K562 (cell line): ENCODE results near the gene ACYP2. TPM values are rescaled to one million over a fixed set of nuclear protein-coding genes. Genes with fewer than 3 reads are reported as not detected.

Experiments
- ATAC-seq: fragments of 200-7000 bp; cut with Tn5 transposase; 3 replicates; pipeline ENCODE4 v1.9.1; 2020; ENCODE audit warnings: moderate library complexity
- BruUV-seq: library from RNA; stranded (reverse); fragments of 400-500 nt; replicated peaks from 2 replicates; lab custom pipeline; 2021; lab: Mats Ljungman, UMichigan
- CTCF ChIA-PET: fragments of 300-600 bp; formaldehyde crosslinking; extraction: SDS; loops from one replicate; lab custom pipeline; 2021; ENCODE audit warnings: low intra/inter-chr PET ratio; lab: Yijun Ruan, JAX
- POLR2A ChIA-PET: fragments of 300-600, 350-650 bp; sonication (Branson Sonifier 250); formaldehyde crosslinking; extraction: SDS; loops from one replicate; lab custom pipeline; 2021; ENCODE audit warnings: antibody characterized with exemption, inconsistent platforms; lab: Yijun Ruan, JAX
- DNase-seq, 4 experiments: peaks; one replicate each; pipeline versions ENCODE4 v3.0.0 to v3.0.0-alpha.2; 2011 to 2018; ENCODE audit warnings: low spot score in 3 of 4, mixed read lengths in 3 of 4; ENCODE audit errors: extremely low read depth in 1 of 4
- FAIRE-seq: peaks from 2 replicates; lab custom pipeline; 2011; peaks lifted over from hg19 to GRCh38; lab: Jason Lieb, UNC
- H2AFZ ChIP-seq: 2 replicates; pipeline ENCODE4 v1.6.0; 2011; ENCODE audit warnings: low read depth, low read length, control low read depth, inconsistent platforms
- H3K27ac ChIP-seq: fragments of 200-600 bp; 3 replicates; pipeline ENCODE4 v1.8.0; 2011; ENCODE audit warnings: low read depth, mild to moderate bottlenecking, control low read depth, inconsistent platforms, low read length, moderate library complexity, mixed read lengths; ENCODE audit errors: extremely low read depth
- H3K27me3 ChIP-seq, 2 experiments: fragments of 300-600 bp in 1 of 2; 2 replicates in 1 of 2; 3 replicates in 1 of 2; pipeline versions ENCODE4 v1.6.0 to v1.8.0; 2011; ENCODE audit warnings: inconsistent platforms in 2 of 2, low read length in 2 of 2, mild to moderate bottlenecking in 1 of 2, mixed read lengths in 1 of 2, moderate library complexity in 1 of 2; ENCODE audit not compliant: control insufficient read depth in 2 of 2, insufficient read depth in 2 of 2
- H3K36me3 ChIP-seq: fragments of 300-600 bp; 3 replicates; pipeline ENCODE4 v1.8.0; 2011; ENCODE audit warnings: mild to moderate bottlenecking, low read length, inconsistent platforms; ENCODE audit not compliant: control insufficient read depth, insufficient read depth
- H3K4me1 ChIP-seq, 2 experiments: fragments of 200-600 bp in 1 of 2; replicated peaks in 1 of 2; 2 replicates in 1 of 2; 3 replicates in 1 of 2; pipeline versions ENCODE4 v1.5.1 to v1.8.0; 2011; ENCODE audit warnings: inconsistent platforms in 2 of 2, low read length in 2 of 2, mild to moderate bottlenecking in 1 of 2, mixed read lengths in 1 of 2, moderate library complexity in 1 of 2; ENCODE audit not compliant: control insufficient read depth in 2 of 2, insufficient read depth in 2 of 2
- H3K4me2 ChIP-seq: 2 replicates; pipeline ENCODE4 v1.6.1; 2011; ENCODE audit warnings: low read length, control low read depth, inconsistent platforms, mixed read lengths; ENCODE audit not compliant: insufficient read depth
- H3K4me3 ChIP-seq: fragments of 200-600 bp; sonication (generic), shearing (Covaris generic); 2 replicates; pipeline ENCODE4 v1.5.1; 2016; ENCODE audit warnings: control low read depth, inconsistent platforms
- H3K79me2 ChIP-seq: fragments of 200-600 bp; 3 replicates; pipeline ENCODE4 v1.8.0; 2011; ENCODE audit warnings: low read length, inconsistent platforms; ENCODE audit not compliant: control insufficient read depth, insufficient read depth
- H3K9ac ChIP-seq, 2 experiments: 2 replicates each; pipeline versions ENCODE4 v1.6.0 to v1.6.1; 2011; ENCODE audit warnings: low read depth in 2 of 2, low read length in 2 of 2, control low read depth in 1 of 2, inconsistent platforms in 1 of 2, mild to moderate bottlenecking in 1 of 2, mixed read lengths in 1 of 2; ENCODE audit not compliant: insufficient read depth in 1 of 2
- H3K9me1 ChIP-seq: one replicate; pipeline ENCODE4 v1.6.0; 2011; ENCODE audit warnings: inconsistent platforms, mild to moderate bottlenecking, low read length, moderate library complexity; ENCODE audit not compliant: control insufficient read depth, insufficient read depth
- H3K9me3 ChIP-seq: replicated peaks from 2 replicates; pipeline ENCODE4 v1.5.1; 2011; ENCODE audit warnings: low read depth, low read length, inconsistent platforms; ENCODE audit not compliant: control insufficient read depth, insufficient read depth
- H4K20me1 ChIP-seq: replicated peaks from 2 replicates; pipeline ENCODE4 v1.6.1; 2011; ENCODE audit warnings: low read length, inconsistent platforms, mixed read lengths; ENCODE audit not compliant: control insufficient read depth, insufficient read depth
- ETV6 ChIP-seq, 3 experiments: fragments of 150-350 bp in 1 of 3; sonication (generic) in 1 of 3; formaldehyde crosslinking in 1 of 3; IDR thresholded peaks; 2 replicates each; pipeline versions ENCODE4 v1.6.1 to v1.8.0; 2014 to 2022; ENCODE audit warnings: borderline replicate concordance in 2 of 3, low read depth in 2 of 3, antibody characterized with exemption in 1 of 3, low read length in 1 of 3, mild to moderate bottlenecking in 1 of 3, missing genetic modification reagents in 1 of 3
- MTA1 ChIP-seq: fragments of 450-650 bp; IDR thresholded peaks from 2 replicates; pipeline ENCODE4 v1.6.1; 2017; ENCODE audit warnings: borderline replicate concordance
- NFYB ChIP-seq: IDR thresholded peaks from 2 replicates; pipeline ENCODE4 v1.6.1; 2011; ENCODE audit warnings: mild to moderate bottlenecking, moderate library complexity; ENCODE audit not compliant: insufficient read length; ENCODE audit errors: extremely low read depth
- POLR2AphosphoS2 ChIP-seq: IDR thresholded peaks from 2 replicates; pipeline ENCODE4 v1.6.1; 2012; ENCODE audit warnings: low read length, improper control_type of control experiment
- RBM39 ChIP-seq: fragments of 200-400 bp; formaldehyde crosslinking; optimal IDR thresholded peaks from 2 replicates; pipeline ENCODE3; 2018; ENCODE audit warnings: low read depth, low read length
- SETDB1 ChIP-seq: IDR thresholded peaks from one replicate; pipeline ENCODE4 v1.6.1; 2012; ENCODE audit warnings: low read length, control low read depth, inconsistent platforms
- SMARCA5 ChIP-seq: fragments of 450-650 bp; IDR thresholded peaks from 2 replicates; pipeline ENCODE4 v1.6.1; 2016
- SPI1 ChIP-seq: IDR thresholded peaks from 2 replicates; pipeline ENCODE4 v1.6.1; 2011; ENCODE audit warnings: low read depth, low read length, control low read depth, borderline replicate concordance
- TBP ChIP-seq: optimal IDR thresholded peaks from 2 replicates; pipeline ENCODE3; 2011; ENCODE audit warnings: low read depth, low read length, improper control_type of control experiment
- ZEB2 ChIP-seq: fragments of 450-650 bp; IDR thresholded peaks from 2 replicates; pipeline ENCODE4 v1.6.1; 2016
- ZNF224 ChIP-seq: sonication (generic); formaldehyde crosslinking; IDR thresholded peaks from 2 replicates; pipeline ENCODE4 v1.8.0; 2022; ENCODE audit warnings: mild to moderate bottlenecking, missing genetic modification reagents
- ZNF655 ChIP-seq: fragments of 250-450 bp; sonication (Bioruptor Pico); IDR thresholded peaks from 2 replicates; pipeline ENCODE4 v1.5.0; 2021
- WGBS: fragments of 100-300 bp; shearing (Covaris generic); methylation state at CpG from one replicate; pipeline ENCODE4 v1.1.6; 2016; ENCODE audit warnings: low coverage, mixed read lengths; ENCODE audit not compliant: insufficient coverage; ENCODE audit errors: missing lambda C conversion rate; 5-methylcytosine and 5-hydroxymethylcytosine counted together
- in situ Hi-C: fragments of 300-500 bp; cut with MboI; formaldehyde crosslinking; loops from 4 replicates; pipeline ENCODE4 v1.15.0; 2018; ENCODE audit warnings: inconsistent platforms, mixed read lengths
- intact Hi-C: fragments of 100-400 bp; cut with micrococcal nuclease; formaldehyde crosslinking; loops from 2 replicates; pipeline ENCODE4 v1.14.2; 2022
- polyA plus RNA-seq, 8 experiments: library from polyadenylated mRNA; depleted of rRNA in 4 of 8; stranded (reverse) in 5 of 8; unstranded in 3 of 8; fragments of >200 nt; fragmentation: Nextera tagmentation in 2 of 8; fragmentation: Illumina TruSeq in 1 of 8; extraction: Ambion mirVana in 2 of 8; extraction: Trizol in 1 of 8; gene quantifications; 2 replicates each; pipeline versions ENCODE4 v1.2.1 to v1.2.3, GENCODE V29; 2011 to 2014; ENCODE audit warnings: inconsistent platforms in 1 of 8, missing spikeins in 1 of 8
- total RNA-seq, 7 experiments: library from RNA; depleted of rRNA in 6 of 7; stranded (reverse); fragments of >200 nt in 6 of 7; fragmentation: Illumina TruSeq in 2 of 7; extraction: Trizol in 2 of 7; gene quantifications; 2 replicates each; pipeline versions ENCODE4 v1.2.1 to v1.2.3, GENCODE V29; 2011 to 2021; ENCODE audit warnings: low replicate concordance in 1 of 7
- TF ChIP-seq, protein P1 (sequence below): fragments of 450-650 bp; IDR thresholded peaks from one replicate; pipeline ENCODE4 v1.6.1; 2018; ENCODE audit warnings: mild to moderate bottlenecking, moderate library complexity; ENCODE audit not compliant: partially characterized antibody
- TF ChIP-seq, protein P2 (sequence below): fragments of 250-450 bp; sonication (Bioruptor Pico); IDR thresholded peaks from 2 replicates; pipeline ENCODE4 v1.8.0; 2021; ENCODE audit warnings: borderline replicate concordance, mild to moderate bottlenecking, moderate library complexity; ENCODE audit not compliant: poor library complexity, severe bottlenecking
- TF ChIP-seq, protein P3 (sequence below): fragments of 200-800 bp; sonication (Bioruptor generic); IDR thresholded peaks from 2 replicates; pipeline ENCODE4 v1.6.1; 2017; ENCODE audit warnings: missing genetic modification characterization, missing compliant biosample characterization
- TF ChIP-seq, protein P4 (sequence below): fragments of 450-650 bp; formaldehyde crosslinking; IDR thresholded peaks from 2 replicates; pipeline ENCODE4 v1.4.0; 2022; ENCODE audit warnings: missing genetic modification characterization

ACYP2 gene
- total and polyA plus RNA-seq, 9 of the 15 experiments (the other 6 are each of a cell fraction or from before 2014, with no cell fraction given) = 1.0 to 4.1 (median 2.0) TPM

DNA sequence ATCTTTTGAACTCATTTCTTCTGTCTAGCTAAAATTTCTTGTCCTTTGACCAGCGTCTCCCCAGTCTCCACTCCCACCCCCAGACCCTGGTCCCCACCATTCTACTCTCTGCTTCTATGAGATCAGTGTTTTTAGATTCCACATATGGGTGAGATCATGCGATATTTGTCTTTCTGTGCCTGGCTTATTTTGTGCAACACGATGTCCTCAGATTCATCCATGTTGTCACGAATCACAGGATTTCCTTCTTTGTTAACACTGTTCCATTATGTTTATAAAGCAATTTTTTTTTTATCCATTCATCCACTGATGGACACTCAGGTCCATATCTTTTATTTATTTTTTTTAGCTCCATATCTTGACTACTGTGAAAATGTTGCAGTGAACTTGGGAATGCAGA lies 16.0 kb upstream of the ACYP2 start:
- Histone ChIP-seq H3K9me3 (no peaks in the 10 kb centered on the region), H3K27me3 (no peaks in the 10 kb centered on the region), H2AFZ (no peak overlapping the region), H3K9ac (no peak overlapping the region), H3K27ac (no peak overlapping the region), H3K36me3 (no peaks in the 10 kb centered on the region), H3K9me1 (no peaks in the 10 kb centered on the region), H3K4me2 (no peak overlapping the region), H3K4me3 (no peak overlapping the region), H3K79me2 (no peaks in the 10 kb centered on the region), H3K4me1 (peaks cover 0 to 3% of the 10 kb centered on the region in 2 experiments; a peak in 2 of 5 replicates), H4K20me1 (no peaks in the 10 kb centered on the region)
- BruUV-seq = no TSS peak
- DNase-seq (no peak), FAIRE-seq (no peak), ATAC-seq (no peak)
- ChIA-PET POLR2A (interaction anchor here (0.7 kb wide), 1 partner anchor 267 kb away, joined by 3 read pairs; no protein-coding TSS in a partner anchor), CTCF (no interaction called here)
- in situ Hi-C loops = no loop called here
- TF ChIP-seq NFYB (no peak), MTA1 (no peak), ETV6 (IDR thresholded peaks at IDR 0.05; ENCODE audit: borderline replicate concordance in 1 of 2, low read depth in 2 of 2, low read length in 1 of 2) (no peak), ETV6 (CRISPR knock-in tag; IDR thresholded peaks at IDR 0.05; ENCODE audit: borderline replicate concordance) (no peak), ZEB2 (no peak), SETDB1 (no peak), ZNF655 (CRISPR knock-in tag) (no peak), POLR2AphosphoS2 (no peak), SPI1 (no peak), SMARCA5 (no peak), ZNF224 (CRISPR knock-in tag) (no peak), RBM39 (no peak), TBP (no peak)
- TF ChIP-seq, protein P1, sequence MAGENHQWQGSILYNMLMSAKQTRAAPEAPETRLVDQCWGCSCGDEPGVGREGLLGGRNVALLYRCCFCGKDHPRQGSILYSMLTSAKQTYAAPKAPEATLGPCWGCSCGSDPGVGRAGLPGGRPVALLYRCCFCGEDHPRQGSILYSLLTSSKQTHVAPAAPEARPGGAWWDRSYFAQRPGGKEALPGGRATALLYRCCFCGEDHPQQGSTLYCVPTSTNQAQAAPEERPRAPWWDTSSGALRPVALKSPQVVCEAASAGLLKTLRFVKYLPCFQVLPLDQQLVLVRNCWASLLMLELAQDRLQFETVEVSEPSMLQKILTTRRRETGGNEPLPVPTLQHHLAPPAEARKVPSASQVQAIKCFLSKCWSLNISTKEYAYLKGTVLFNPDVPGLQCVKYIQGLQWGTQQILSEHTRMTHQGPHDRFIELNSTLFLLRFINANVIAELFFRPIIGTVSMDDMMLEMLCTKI = no peak
- TF ChIP-seq, protein P2, sequence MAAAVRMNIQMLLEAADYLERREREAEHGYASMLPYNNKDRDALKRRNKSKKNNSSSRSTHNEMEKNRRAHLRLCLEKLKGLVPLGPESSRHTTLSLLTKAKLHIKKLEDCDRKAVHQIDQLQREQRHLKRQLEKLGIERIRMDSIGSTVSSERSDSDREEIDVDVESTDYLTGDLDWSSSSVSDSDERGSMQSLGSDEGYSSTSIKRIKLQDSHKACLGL (CRISPR knock-in tag) = no peak
- TF ChIP-seq, protein P3, sequence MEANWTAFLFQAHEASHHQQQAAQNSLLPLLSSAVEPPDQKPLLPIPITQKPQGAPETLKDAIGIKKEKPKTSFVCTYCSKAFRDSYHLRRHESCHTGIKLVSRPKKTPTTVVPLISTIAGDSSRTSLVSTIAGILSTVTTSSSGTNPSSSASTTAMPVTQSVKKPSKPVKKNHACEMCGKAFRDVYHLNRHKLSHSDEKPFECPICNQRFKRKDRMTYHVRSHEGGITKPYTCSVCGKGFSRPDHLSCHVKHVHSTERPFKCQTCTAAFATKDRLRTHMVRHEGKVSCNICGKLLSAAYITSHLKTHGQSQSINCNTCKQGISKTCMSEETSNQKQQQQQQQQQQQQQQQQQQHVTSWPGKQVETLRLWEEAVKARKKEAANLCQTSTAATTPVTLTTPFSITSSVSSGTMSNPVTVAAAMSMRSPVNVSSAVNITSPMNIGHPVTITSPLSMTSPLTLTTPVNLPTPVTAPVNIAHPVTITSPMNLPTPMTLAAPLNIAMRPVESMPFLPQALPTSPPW = no peak
- TF ChIP-seq, protein P4, sequence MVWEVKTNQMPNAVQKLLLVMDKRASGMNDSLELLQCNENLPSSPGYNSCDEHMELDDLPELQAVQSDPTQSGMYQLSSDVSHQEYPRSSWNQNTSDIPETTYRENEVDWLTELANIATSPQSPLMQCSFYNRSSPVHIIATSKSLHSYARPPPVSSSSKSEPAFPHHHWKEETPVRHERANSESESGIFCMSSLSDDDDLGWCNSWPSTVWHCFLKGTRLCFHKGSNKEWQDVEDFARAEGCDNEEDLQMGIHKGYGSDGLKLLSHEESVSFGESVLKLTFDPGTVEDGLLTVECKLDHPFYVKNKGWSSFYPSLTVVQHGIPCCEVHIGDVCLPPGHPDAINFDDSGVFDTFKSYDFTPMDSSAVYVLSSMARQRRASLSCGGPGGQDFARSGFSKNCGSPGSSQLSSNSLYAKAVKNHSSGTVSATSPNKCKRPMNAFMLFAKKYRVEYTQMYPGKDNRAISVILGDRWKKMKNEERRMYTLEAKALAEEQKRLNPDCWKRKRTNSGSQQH (CRISPR knock-in tag) = no peak
- intact Hi-C loops = no loop called here
- 44% methylated on average over 4 of the region's 4 CpGs for WGBS
